Measurements from ENCODE around the gene CNN2.

CNN2 gene

DNA sequence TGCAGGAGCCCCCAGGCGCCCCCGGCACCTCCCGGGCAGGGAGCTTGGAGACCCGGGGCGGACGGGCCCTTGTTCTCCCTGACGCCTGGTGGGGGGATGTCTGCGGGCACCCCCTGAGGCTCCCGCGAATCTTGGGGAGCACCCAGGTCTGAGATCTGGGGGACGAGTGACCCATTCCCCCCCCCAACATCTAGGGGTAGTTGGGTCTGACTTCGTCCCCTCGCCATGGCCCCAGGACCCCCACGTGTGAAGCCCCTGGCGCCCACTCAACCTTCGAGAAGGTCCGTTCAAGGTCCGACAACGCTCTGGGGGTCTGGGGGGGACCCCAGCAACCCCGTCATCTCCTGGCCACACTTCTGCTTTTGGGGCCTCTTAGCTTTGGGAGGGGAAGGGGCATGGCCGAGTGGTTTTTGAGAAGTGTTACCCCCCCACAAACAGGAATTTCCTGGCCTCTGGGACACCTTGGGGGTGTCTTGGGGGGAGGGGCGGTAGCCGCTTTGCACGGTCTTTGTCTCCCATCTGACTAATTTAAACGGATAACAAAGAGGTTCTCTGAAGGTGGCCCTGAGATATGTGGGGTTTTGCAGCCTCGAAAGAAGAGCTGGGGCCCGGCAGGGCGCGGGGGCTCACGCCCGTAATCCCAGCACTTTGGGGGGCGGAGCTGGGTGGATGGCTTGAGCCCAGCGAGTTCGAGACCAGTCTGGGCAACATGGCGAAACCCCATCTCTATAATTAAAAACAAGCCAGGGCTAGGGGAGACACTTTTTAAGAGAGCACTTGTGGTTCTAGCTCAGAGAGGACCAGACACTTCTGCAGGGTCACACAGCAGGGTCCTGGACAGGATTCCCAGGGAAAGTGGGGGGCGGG is 608 bp downstream of the CNN2 start:
- FAIRE-seq: no peak
- no peak for DNase-seq (ENCODE audit: low spot score)

DNA sequence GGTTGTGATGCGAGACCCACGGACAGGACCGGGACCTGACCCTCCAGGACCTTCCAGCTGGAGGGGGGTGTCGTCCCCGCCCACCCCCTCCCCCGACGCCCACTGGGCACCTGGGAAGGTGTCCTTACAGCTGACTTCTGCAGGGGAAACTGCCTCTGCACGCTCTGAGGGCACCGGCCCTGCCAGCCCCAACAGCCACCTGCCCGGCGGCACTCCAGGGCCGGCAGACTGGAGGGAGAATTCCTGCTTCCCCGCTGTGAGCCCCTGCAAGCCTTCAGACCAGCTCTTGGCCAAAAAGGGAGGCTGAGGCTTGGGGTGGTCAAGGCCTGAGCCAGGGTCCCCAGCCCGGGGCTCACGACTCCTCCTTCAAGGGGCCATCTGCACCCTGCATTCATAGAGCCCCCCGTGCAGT is 1.2 kb downstream of the CNN2 start:
- no peak for DNase-seq (ENCODE audit: low spot score)
- FAIRE-seq: no peak

DNA sequence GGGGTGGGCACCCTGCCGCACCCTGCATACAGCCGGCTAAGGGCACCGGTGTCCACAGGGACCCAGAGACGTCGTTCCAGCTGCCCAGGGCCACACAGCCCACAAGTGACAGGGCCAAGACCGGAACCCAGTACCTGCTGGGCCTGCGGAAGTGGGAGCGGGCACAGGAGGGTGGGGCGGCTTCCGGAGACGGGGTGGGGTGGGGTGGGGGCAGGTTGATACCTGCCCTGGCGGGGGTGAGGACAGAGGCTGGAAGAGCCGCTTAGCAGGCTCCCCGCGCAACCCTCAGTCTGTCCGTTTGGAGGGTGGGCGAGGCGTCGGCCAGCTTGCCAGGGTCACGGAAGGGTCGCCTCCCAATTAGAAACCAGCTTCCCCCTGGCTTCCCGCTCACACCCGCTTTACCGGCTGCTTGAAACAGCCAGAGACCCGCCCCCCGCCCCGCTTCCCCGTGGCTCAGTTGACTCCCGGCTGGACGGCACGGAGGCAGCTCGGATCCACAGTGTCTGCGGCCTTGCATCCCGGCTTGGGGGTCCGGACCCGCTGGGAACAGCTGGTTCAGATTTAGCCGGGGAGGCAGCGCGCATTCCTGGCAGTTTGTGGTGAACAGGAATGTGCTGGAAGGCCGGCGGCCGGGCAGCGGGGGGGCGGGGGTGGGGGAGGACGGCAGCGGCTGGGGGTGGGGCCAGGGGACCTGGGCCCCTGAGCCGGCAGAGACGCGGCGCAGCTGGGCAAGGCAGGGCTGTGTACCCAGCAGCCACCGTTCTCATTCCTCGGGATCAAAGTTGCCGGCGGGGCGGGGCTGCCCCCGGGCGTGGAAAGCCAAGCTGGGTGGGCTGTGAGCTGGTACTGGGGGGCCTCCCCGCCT is 1.9 kb downstream of the CNN2 start:
- DNase-seq (ENCODE audit: low spot score) (peak; percentile 81), FAIRE-seq (no peak)

DNA sequence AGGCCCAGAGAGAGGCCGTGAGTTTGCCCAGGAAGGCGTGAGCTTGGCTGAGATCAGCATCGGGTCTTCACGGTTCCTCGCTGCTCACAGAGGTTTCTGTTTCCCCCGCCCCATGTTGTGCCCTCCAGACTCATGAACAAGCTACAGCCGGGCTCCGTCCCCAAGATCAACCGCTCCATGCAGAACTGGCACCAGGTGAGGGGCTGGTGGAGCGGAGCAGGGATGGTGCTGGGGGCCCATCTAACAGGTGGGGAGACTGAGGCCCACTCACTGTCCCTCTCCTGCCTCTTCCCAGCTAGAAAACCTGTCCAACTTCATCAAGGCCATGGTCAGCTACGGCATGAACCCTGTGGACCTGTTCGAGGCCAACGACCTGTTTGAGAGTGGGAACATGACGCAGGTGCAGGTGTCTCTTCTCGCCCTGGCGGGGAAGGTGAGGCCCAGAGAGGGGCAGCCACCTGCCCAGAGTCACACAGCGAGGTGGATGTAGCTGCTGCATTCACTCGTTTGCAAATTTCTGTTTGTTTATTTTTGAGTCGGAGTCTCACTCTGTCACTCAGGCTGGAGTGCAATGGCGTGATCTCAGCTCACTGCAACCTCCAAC is 6.0 kb downstream of the CNN2 start:
- DNase-seq (ENCODE audit: low spot score) (no peak), FAIRE-seq (no peak)

DNA sequence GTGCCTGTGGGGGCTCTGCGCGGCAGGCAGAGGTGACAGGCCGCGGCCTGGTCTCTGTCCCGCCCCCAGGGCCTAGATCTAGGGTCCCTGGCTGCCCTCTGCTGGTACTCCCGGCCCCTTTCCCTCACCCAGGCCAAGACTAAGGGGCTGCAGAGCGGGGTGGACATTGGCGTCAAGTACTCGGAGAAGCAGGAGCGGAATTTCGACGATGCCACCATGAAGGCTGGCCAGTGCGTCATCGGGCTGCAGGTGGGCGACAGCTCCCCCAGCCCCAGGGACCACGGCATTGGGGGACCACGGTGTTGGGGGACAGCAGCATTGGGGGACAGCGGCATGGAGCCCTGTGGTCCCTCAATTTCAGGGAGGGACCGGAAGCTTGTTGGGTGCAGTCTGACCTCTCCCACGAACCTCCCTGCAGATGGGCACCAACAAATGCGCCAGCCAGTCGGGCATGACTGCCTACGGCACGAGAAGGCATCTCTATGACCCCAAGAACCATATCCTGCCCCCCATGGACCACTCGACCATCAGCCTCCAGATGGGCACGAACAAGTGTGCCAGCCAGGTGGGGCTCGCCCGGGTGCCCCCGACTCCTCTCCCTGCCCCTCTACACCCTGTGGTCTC is 9.7 kb downstream of the CNN2 start:
- FAIRE-seq (no peak), DNase-seq (ENCODE audit: low spot score) (no peak)

DNA sequence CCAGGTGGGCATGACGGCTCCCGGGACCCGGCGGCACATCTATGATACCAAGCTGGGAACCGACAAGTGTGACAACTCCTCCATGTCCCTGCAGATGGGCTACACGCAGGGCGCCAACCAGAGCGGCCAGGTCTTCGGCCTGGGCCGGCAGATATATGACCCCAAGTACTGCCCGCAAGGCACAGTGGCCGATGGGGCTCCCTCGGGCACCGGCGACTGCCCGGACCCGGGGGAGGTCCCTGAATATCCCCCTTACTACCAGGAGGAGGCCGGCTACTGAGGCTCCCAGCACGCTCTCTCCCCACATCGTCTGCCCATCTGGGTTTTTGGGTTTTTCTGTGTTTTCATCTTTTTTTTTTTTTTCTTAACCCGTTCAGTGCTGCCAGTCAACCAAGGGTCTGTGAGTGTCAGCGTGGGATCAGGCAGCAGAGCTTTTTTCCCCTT is 11.2 kb downstream of the CNN2 start:
- FAIRE-seq: no peak
- no peak for DNase-seq (ENCODE audit: low spot score)

DNA sequence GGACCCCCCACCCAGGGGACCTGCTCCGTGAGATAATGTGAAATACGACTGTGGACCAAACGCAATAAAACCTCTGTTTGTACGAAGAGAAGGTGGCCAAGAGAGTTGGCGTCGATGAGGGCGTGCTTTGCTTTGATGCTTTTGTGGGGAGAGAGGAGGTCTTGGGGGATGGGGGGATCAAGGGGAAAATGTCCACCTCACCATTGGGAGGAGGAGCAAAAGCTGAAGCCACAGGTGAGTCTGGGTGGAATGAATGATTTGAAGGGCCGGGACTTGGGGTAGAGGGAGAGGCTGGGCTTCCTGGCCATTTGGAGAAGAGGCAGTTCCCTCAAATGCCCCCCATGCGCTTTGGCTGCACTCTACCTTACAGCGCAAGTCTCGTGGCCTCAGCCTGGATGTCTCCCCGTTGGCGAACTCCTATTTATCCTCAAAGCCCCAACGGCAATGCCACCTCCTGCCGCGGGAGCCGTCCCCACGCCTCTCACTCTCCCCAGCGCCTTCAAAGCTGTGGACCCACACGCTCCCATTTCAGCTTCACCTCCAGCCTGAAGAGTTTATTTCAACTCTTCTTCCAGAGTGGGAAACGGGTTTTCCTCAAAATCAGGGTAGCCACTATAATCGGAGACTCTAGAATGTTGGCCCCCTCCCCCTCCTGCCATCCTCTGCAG is 12.7 kb downstream of the CNN2 start:
- FAIRE-seq (no peak), DNase-seq (ENCODE audit: low spot score) (no peak)

DNA sequence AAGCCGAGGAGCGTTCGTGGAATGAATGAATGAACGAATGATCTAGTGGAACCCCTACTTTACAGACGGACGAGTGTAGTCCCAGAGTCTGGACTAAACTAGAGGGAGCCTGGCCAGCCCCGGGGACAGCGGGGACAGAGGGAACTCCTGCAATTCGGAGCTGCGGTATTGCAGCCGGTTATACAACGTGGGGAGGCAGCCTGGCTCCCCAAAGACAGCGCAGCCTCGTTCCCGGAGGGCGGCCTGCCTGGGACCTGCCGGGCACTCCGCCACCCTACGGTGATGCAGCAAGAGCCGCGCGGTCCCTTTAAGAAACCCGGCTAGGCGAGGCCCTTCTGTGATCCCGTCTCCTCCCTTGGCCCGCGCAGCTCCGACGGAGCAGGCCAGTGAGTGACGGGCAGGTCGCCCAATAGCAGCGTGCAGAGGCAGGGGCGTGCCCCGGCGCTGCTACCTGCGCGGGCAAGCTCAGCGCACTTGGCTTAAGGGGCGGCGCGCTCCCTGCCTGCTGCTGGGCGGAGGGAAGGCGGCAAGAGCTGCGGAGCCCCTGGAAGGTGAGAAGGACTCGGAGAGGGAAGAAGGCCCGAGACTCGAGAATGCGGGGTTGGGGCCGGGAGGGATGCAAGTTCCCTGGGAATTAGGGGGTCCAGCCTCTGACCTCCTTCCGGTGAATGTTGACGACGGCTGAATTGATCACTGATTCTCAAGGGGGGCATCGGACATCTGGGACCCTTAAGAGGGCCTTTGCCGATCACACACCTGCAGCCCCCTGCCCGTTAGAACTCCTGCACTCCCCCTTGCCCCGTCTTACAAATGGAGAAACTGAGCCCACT is 13.5 kb downstream of the CNN2 start, which contains the start of gene ABCA7:
Gene ABCA7, plus strand, starts transcription at position 462 of the 830 bp plus-strand sequence. CDS start 1,255 bp downstream, outside the sequence.
- FAIRE-seq (peak; percentile 74), DNase-seq (ENCODE audit: low spot score) (peak; percentile 98)

DNA sequence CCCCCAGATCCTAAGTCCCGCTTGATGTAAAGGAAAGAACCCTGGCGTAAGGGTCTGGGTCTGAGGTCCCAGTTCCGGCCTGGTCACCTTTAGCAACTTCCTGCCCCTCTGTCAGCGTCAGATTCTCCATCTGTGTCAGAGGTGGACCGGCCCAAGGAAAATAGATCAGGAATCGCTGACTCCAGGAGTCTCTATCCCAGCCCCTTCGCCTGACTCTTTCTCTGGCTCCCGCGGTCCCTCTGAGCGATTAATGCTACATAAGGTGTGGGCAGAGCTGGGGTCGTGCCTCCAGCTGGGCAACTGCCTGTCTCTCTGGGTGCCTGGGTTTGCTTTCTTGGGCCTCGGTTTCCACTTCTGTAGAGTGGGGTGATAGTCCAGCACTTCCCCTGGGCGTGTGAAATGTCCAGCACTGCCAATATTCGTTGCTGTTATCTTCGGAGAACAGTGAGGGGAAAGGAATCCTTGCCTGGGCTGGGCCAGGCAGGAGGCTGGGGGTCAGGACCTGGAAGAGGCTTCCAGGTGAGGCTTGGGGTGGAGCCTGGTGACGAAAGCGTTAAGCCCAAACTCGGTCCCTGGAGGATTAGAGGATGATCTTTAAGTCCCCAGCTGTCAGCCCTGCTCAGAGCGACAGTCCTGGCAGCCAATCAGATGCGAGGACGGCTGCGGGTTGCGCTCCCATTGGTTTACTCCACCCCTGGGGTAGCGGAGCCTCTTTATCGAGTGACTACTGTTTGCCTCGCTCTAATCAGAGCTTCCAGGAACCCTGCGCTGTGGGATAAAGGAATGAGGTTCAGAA is 14.3 kb downstream of the CNN2 start:
- FAIRE-seq: peak; percentile 66
- DNase-seq (ENCODE audit: low spot score): peak; percentile 76

DNA sequence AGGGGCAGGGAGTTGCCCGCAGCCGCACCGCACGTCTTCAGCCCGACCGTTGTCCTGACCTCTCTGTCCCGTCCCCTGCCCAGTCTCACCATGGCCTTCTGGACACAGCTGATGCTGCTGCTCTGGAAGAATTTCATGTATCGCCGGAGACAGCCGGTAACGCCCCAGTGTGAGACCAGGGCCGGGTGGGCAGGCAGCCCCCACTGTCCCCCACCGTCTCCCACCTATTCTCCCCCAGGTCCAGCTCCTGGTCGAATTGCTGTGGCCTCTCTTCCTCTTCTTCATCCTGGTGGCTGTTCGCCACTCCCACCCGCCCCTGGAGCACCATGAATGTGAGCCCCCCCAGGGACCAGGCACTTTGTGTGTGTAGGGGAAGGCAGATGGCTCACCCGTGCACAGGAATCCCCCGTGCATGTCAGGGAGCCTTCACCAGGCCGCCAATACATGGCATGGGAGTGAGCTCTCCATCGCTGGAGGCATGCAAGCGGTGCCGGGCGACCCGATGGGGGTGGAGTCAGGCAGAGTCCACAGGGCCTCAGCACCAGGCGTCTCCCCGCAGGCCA is 14.9 kb downstream of the CNN2 start:
- FAIRE-seq (no peak), DNase-seq (ENCODE audit: low spot score) (no peak)

DNA sequence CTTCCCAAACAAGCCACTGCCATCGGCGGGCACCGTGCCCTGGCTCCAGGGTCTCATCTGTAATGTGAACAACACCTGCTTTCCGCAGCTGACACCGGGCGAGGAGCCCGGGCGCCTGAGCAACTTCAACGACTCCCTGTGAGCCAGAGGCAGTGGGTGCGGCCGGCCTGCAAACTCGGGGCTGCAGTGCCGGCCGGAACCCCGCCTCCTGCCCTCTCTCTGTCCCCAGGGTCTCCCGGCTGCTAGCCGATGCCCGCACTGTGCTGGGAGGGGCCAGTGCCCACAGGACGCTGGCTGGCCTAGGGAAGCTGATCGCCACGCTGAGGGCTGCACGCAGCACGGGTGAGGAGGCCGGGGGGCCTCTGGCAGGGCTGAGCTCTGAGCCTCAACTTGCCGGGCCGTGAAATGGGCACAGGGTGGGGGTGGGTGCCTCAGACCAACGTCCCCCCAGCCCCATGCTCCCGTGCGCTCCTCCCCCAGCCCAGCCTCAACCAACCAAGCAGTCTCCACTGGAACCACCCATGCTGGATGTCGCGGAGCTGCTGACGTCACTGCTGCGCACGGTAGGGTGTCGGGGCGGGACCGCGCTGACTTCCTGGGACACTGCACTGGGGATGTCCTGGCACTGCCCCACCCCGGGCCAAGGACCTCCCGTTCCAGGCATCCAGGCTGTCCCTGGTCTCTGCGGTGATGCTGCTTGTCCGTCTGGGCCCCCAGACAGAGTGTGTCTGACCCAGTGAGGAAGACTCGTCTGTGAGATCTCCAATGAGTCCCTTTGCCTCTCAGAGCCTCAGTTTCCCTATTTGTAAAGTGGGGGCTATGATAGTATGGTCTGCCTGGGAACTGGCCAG is 15.7 kb downstream of the CNN2 start:
- DNase-seq (ENCODE audit: low spot score): no peak
- FAIRE-seq: no peak

DNA sequence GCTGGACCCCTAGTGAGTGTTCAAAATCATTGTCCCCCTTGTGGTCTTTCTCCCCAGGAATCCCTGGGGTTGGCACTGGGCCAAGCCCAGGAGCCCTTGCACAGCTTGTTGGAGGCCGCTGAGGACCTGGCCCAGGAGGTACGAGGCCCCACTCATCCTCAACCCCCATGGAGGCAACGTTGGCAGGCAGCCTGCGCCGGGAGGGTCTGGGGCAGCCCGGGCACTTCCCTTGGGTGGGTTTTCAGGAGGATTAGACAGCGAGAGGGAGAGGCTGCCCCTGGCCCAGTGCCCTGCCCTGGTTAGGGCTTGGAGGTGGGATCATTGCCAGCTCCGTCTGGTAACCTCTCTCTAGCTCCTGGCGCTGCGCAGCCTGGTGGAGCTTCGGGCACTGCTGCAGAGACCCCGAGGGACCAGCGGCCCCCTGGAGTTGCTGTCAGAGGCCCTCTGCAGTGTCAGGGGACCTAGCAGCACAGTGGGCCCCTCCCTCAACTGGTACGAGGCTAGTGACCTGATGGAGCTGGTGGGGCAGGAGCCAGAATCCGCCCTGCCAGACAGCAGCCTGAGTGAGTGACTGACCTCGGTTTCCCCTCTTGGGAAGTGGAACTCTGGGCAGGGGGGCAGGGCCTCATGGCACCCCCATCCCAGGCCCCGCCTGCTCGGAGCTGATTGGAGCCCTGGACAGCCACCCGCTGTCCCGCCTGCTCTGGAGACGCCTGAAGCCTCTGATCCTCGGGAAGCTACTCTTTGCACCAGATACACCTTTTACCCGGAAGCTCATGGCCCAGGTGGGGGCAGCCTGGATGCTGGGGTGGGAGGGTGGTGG is 16.5 kb downstream of the CNN2 start:
- DNase-seq (ENCODE audit: low spot score) (no peak), FAIRE-seq (no peak)

DNA sequence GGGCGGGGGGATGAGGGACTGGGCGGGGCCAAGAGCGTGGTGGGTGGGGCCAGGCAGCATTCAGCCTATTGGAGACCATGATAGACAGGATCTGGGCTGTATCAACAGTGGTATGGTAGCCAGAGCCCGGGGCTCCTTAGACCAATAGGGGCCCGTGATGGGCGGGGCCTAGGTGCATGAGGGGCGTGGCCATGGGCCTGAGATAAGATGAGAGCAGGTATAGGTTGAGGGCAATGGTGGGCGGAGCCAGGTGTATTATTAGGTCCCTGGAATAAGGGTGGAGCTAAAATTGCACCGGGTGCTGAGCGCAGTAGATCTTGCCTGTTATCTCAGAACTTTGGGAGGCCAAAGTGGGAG is 18.8 kb downstream of the CNN2 start:
- no peak for FAIRE-seq
- DNase-seq (ENCODE audit: low spot score): no peak

DNA sequence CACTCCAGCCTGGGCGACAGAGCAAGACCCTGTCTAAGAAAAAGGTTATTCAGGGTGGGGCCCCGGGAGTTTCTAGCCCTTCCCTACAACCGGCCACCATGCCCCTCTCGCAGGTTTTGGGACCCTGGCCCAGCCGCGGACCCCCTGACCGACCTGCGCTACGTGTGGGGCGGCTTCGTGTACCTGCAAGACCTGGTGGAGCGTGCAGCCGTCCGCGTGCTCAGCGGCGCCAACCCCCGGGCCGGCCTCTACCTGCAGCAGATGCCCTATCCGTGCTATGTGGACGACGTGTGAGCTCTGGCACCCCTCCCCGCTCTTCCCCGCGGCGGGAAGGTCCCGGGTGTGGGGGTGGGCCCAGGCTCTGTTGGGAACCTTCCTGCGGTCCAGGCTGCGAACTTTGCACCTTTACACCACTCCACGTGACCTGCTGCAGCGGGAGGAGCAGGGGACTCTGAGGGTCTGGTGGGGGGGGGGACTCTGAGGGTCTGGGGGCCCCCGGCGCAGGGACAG is 19.8 kb downstream of the CNN2 start:
- DNase-seq (ENCODE audit: low spot score) (no peak), FAIRE-seq (no peak)

DNA sequence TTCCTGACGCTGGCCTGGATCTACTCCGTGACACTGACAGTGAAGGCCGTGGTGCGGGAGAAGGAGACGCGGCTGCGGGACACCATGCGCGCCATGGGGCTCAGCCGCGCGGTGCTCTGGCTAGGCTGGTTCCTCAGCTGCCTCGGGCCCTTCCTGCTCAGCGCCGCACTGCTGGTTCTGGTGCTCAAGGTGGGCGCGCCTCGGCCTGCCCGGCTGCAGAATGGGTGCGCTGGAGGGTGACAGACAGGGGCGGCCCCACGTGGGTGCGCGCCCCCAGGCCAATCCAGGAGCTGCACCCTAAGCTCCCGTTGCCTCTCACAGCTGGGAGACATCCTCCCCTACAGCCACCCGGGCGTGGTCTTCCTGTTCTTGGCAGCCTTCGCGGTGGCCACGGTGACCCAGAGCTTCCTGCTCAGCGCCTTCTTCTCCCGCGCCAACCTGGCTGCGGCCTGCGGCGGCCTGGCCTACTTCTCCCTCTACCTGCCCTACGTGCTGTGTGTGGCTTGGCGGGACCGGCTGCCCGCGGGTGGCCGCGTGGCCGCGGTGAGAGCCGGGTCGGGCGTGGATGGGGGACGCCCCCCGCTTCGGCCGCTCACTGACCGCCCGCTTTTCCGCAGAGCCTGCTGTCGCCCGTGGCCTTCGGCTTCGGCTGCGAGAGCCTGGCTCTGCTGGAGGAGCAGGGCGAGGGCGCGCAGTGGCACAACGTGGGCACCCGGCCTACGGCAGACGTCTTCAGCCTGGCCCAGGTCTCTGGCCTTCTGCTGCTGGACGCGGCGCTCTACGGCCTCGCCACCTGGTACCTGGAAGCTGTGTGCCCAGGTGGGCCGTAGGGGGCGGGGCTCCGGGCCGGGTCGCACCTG is 20.7 kb downstream of the CNN2 start:
- no peak for DNase-seq (ENCODE audit: low spot score)
- no peak for FAIRE-seq

DNA sequence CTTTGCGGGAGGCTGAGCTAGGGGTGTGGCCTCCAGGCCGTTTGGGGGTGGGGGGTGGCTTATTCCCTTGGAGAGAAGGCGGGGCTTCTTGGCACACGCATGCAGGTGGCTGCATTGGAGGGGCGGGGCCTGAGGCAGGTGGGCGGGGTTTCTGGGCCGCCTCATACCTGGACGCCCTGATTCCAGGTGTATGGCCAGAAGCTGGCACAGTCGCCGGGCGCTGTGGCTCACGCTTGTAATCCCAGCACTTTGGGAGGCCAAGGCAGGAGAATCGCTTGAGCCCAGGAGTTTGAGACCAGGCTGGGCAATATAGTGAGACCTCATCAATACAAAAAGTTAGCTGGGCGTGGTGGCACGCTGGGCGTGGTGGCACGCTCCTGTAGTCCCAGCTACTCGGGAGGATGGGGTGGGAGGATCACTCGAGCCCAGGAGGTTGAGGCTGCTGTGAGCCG is 21.3 kb downstream of the CNN2 start:
- FAIRE-seq (no peak), DNase-seq (ENCODE audit: low spot score) (no peak)

Measured in RCC 7860 (cell line).